WTC11 (cell line): ENCODE measurements around the gene SAC3D1. TPM values are rescaled to one million over a fixed set of nuclear protein-coding genes. Genes with fewer than 3 reads are reported as not detected.

Experiments used
- ATAC-seq: fragments of 200-7000 bp; cut with Tn5 transposase; 2 replicates; pipeline ENCODE4 v1.10.0; 2021; ENCODE audit warnings: mild to moderate bottlenecking, moderate library complexity
- CTCF ChIA-PET: fragments of 300-600 bp; sonication (Branson Sonifier 250); formaldehyde crosslinking; loops from one replicate; lab custom pipeline; 2021; ENCODE audit warnings: antibody characterized with exemption; lab: Charles Lee
- POLR2A ChIA-PET: fragments of 350-600 bp; sonication (Branson Sonifier 250); formaldehyde crosslinking; loops from one replicate; lab custom pipeline; 2021; ENCODE audit warnings: antibody characterized with exemption; lab: Charles Lee
- DNase-seq: peaks from one replicate; pipeline ENCODE4 v3.0.0; 2021; ENCODE audit warnings: low spot score
- H3K27ac Mint-ChIP-seq: 2 replicates; pipeline ENCODE4 v1.8.0; 2021; ENCODE audit warnings: mixed read lengths
- H3K27me3 Mint-ChIP-seq: 2 replicates; pipeline ENCODE4 v1.8.0; 2021; ENCODE audit warnings: low read depth, mild to moderate bottlenecking, moderate library complexity, mixed read lengths
- H3K36me3 Mint-ChIP-seq: 2 replicates; pipeline ENCODE4 v1.8.0; 2021; ENCODE audit warnings: mixed read lengths
- H3K4me1 Mint-ChIP-seq: 2 replicates; pipeline ENCODE4 v1.8.0; 2022; ENCODE audit warnings: mixed read lengths
- H3K4me3 Mint-ChIP-seq: 2 replicates; pipeline ENCODE4 v1.8.0; 2021; ENCODE audit warnings: mild to moderate bottlenecking, moderate library complexity, mixed read lengths
- H3K9me3 Mint-ChIP-seq: 2 replicates; pipeline ENCODE4 v1.8.0; 2021; ENCODE audit warnings: mixed read lengths
- AR ChIP-seq: fragments of 250-450 bp; sonication (Bioruptor Pico); IDR thresholded peaks from 2 replicates; pipeline ENCODE4 v1.9.0; 2021; ENCODE audit warnings: mild to moderate bottlenecking
- CBFB ChIP-seq: sonication (generic); formaldehyde crosslinking; IDR thresholded peaks from 2 replicates; pipeline ENCODE4 v1.8.1; 2022; ENCODE audit warnings: mild to moderate bottlenecking, low read depth, missing genetic modification reagents
- CDX4 ChIP-seq: fragments of 250-450 bp; sonication (Bioruptor Pico); IDR thresholded peaks from 2 replicates; pipeline ENCODE4 v1.9.0; 2021; ENCODE audit warnings: moderate library complexity, mild to moderate bottlenecking, inconsistent platforms, borderline replicate concordance
- CREM ChIP-seq: sonication (generic); formaldehyde crosslinking; IDR thresholded peaks from 2 replicates; pipeline ENCODE4 v1.8.1; 2022; ENCODE audit warnings: mild to moderate bottlenecking, missing genetic modification reagents, moderate library complexity
- FOXK1 ChIP-seq: sonication (generic); formaldehyde crosslinking; IDR thresholded peaks from 2 replicates; pipeline ENCODE4 v1.8.0; 2022; ENCODE audit warnings: mild to moderate bottlenecking, moderate library complexity, missing genetic modification reagents
- FOXP4 ChIP-seq: sonication (generic); formaldehyde crosslinking; IDR thresholded peaks from 2 replicates; pipeline ENCODE4 v1.8.0; 2022; ENCODE audit warnings: mild to moderate bottlenecking, missing genetic modification reagents
- GABPB1 ChIP-seq: sonication (generic); formaldehyde crosslinking; IDR thresholded peaks from 2 replicates; pipeline ENCODE4 v1.8.1; 2023; ENCODE audit warnings: mild to moderate bottlenecking, missing genetic modification reagents
- IRF1 ChIP-seq: sonication (generic); formaldehyde crosslinking; IDR thresholded peaks from 2 replicates; pipeline ENCODE4 v1.8.0; 2023; ENCODE audit warnings: missing genetic modification reagents
- JAZF1 ChIP-seq: fragments of 250-450 bp; sonication (Bioruptor Pico); IDR thresholded peaks from 2 replicates; pipeline ENCODE4 v1.9.0; 2021; ENCODE audit warnings: moderate library complexity, mild to moderate bottlenecking, inconsistent platforms
- JUN ChIP-seq: sonication (generic); formaldehyde crosslinking; IDR thresholded peaks from 2 replicates; pipeline ENCODE4 v1.8.0; 2023; ENCODE audit warnings: mild to moderate bottlenecking, missing genetic modification reagents
- NR1H2 ChIP-seq: sonication (generic); formaldehyde crosslinking; IDR thresholded peaks from 2 replicates; pipeline ENCODE4 v1.9.0; 2021; ENCODE audit warnings: mild to moderate bottlenecking, moderate library complexity, missing genetic modification reagents
- PRDM15 ChIP-seq: sonication (generic); formaldehyde crosslinking; IDR thresholded peaks from 2 replicates; pipeline ENCODE4 v1.8.0; 2022; ENCODE audit warnings: missing genetic modification reagents
- PREB ChIP-seq: sonication (generic); formaldehyde crosslinking; IDR thresholded peaks from 2 replicates; pipeline ENCODE4 v1.8.1; 2022; ENCODE audit warnings: mild to moderate bottlenecking, missing genetic modification reagents, moderate library complexity, borderline replicate concordance
- RORB ChIP-seq: fragments of 250-450 bp; sonication (Bioruptor Pico); IDR thresholded peaks from 2 replicates; pipeline ENCODE4 v1.9.0; 2021; ENCODE audit warnings: mild to moderate bottlenecking
- SOX15 ChIP-seq: fragments of 250-450 bp; sonication (Bioruptor Pico); IDR thresholded peaks from 2 replicates; pipeline ENCODE4 v1.9.0; 2021; ENCODE audit warnings: mild to moderate bottlenecking
- TCF7 ChIP-seq: sonication (generic); formaldehyde crosslinking; IDR thresholded peaks from 2 replicates; pipeline ENCODE4 v1.8.0; 2022; ENCODE audit warnings: mild to moderate bottlenecking, low read depth, missing genetic modification reagents, moderate library complexity
- TEAD1 ChIP-seq: sonication (generic); formaldehyde crosslinking; IDR thresholded peaks from 2 replicates; pipeline ENCODE4 v1.8.0; 2022; ENCODE audit warnings: mild to moderate bottlenecking, missing genetic modification reagents
- ZBTB21 ChIP-seq: sonication (generic); formaldehyde crosslinking; IDR thresholded peaks from 2 replicates; pipeline ENCODE4 v1.8.1; 2023; ENCODE audit warnings: mild to moderate bottlenecking, missing genetic modification reagents, borderline replicate concordance
- ZNF671 ChIP-seq: fragments of 250-450 bp; sonication (Bioruptor Pico); IDR thresholded peaks from 2 replicates; pipeline ENCODE4 v1.8.0; 2021; ENCODE audit warnings: mild to moderate bottlenecking
- total RNA-seq: library from RNA; stranded (reverse); gene quantifications from 3 replicates; pipeline ENCODE4 v1.2.3, GENCODE V29; 2021
- TF ChIP-seq, protein P1 (sequence below): sonication (generic); formaldehyde crosslinking; conservative IDR thresholded peaks from 2 replicates; pipeline ENCODE4 v1.8.1; 2023; ENCODE audit warnings: mild to moderate bottlenecking, low read depth, missing genetic modification reagents, moderate library complexity

The SAC3D1 gene
- total RNA-seq, 1 experiment from 2014 or later: 26.2 TPM

- TF ChIP-seq, protein P1, sequence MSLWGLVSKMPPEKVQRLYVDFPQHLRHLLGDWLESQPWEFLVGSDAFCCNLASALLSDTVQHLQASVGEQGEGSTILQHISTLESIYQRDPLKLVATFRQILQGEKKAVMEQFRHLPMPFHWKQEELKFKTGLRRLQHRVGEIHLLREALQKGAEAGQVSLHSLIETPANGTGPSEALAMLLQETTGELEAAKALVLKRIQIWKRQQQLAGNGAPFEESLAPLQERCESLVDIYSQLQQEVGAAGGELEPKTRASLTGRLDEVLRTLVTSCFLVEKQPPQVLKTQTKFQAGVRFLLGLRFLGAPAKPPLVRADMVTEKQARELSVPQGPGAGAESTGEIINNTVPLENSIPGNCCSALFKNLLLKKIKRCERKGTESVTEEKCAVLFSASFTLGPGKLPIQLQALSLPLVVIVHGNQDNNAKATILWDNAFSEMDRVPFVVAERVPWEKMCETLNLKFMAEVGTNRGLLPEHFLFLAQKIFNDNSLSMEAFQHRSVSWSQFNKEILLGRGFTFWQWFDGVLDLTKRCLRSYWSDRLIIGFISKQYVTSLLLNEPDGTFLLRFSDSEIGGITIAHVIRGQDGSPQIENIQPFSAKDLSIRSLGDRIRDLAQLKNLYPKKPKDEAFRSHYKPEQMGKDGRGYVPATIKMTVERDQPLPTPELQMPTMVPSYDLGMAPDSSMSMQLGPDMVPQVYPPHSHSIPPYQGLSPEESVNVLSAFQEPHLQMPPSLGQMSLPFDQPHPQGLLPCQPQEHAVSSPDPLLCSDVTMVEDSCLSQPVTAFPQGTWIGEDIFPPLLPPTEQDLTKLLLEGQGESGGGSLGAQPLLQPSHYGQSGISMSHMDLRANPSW: no peak
- TF ChIP-seq ZBTB21 (CRISPR knock-in tag) (no peak), CDX4 (CRISPR knock-in tag) (no peak), TCF7 (CRISPR knock-in tag) (no peak), NR1H2 (no peak), RORB (no peak), TEAD1 (CRISPR knock-in tag) (no peak), PRDM15 (CRISPR knock-in tag) (no peak), FOXP4 (no peak)
Measured at GRCh38 chr11:65087216-65087615, 46.2 kb downstream of the SAC3D1 start (continued).

DNA sequence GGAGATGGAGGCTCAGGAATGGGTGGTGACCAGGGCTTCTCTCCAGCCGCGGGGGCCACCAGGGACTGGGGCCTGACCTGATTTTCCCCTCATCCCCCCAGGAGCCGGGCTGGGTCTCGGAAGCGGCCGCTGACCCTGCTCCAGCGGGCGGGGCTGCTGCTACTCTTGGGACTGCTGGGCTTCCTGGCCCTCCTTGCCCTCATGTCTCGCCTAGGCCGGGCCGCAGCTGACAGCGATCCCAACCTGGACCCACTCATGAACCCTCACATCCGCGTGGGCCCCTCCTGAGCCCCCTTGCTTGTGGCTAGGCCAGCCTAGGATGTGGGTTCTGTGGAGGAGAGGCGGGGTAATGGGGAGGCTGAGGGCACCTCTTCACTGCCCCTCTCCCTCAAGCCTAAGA lies 46.8 kb downstream of the SAC3D1 start:
- H3K27me3 Mint-ChIP-seq: no peaks in the 10 kb centered on the region
- POLR2A ChIA-PET: no interaction called here
- H3K4me3 Mint-ChIP-seq: no peak overlapping the region
- TF ChIP-seq GABPB1 (CRISPR knock-in tag) (no peak), JUN (CRISPR knock-in tag) (no peak), CBFB (CRISPR knock-in tag) (no peak)
- no peak for DNase-seq
- CTCF ChIA-PET: no interaction called here
- peaks cover 8% of the 10 kb centered on the region for H3K4me1 Mint-ChIP-seq
- no peak overlapping the region for H3K27ac Mint-ChIP-seq
- no peaks in the 10 kb centered on the region for H3K9me3 Mint-ChIP-seq
- peaks cover 6% of the 10 kb centered on the region for H3K36me3 Mint-ChIP-seq
- ATAC-seq: no peak

- no peak overlapping the region for H3K4me3 Mint-ChIP-seq
- DNase-seq (no peak), ATAC-seq (no peak)
- no peaks in the 10 kb centered on the region for H3K9me3 Mint-ChIP-seq
- H3K4me1 Mint-ChIP-seq: 0 out of 2 replicates have a peak, but pooled peaks cover 4% of the 10 kb centered on the region
- peaks cover 3% of the 10 kb centered on the region for H3K36me3 Mint-ChIP-seq
- ChIA-PET CTCF (interaction anchor here (1.4 to 2.7 kb wide), 4 partner anchors 12 to 241 kb away, joined by 4 to 11 read pairs (median 7); partner anchors contain the start of gene ARL2), POLR2A (interaction anchor here (0.6 kb wide), 1 partner anchor 60 kb away, joined by 3 read pairs; no protein-coding TSS in a partner anchor)
- H3K27ac Mint-ChIP-seq: no peak overlapping the region
- no peaks in the 10 kb centered on the region for H3K27me3 Mint-ChIP-seq
- no peak for TF ChIP-seq ZNF671 (CRISPR knock-in tag)
- no peak for TF ChIP-seq CREM (CRISPR knock-in tag)
- no peak for TF ChIP-seq AR (CRISPR knock-in tag)
- no peak for TF ChIP-seq JAZF1 (CRISPR knock-in tag)
- TF ChIP-seq SOX15 (CRISPR knock-in tag): no peak
- no peak for TF ChIP-seq IRF1
- TF ChIP-seq PREB (CRISPR knock-in tag): no peak
- TF ChIP-seq FOXK1 (CRISPR knock-in tag): no peak
Measured at GRCh38 chr11:65089621-65090020, 48.6 kb downstream of the SAC3D1 start.
